Mesenchymal stem cell (in vitro differentiated cells and primary cell): ENCODE measurements around the gene ARF5.
"Not testable (repeated sequence)": the region's sequence is repeated elsewhere in the genome, so short reads cannot be mapped to it uniquely, and the experiment has no call there.

Experiments used
- DNase-seq: peaks from one replicate; pipeline ENCODE4 v3.0.0-alpha.2; 2013
- H2AFZ ChIP-seq: one replicate; pipeline ENCODE4 v1.6.1; 2013; ENCODE audit warnings: low read depth, mild to moderate bottlenecking, control low read depth, inconsistent platforms, low read length, moderate library complexity
- H2AK5ac ChIP-seq: 2 replicates; pipeline ENCODE4 v1.6.1; 2013; ENCODE audit warnings: low read length, moderate library complexity, mild to moderate bottlenecking, inconsistent platforms; ENCODE audit not compliant: severe bottlenecking
- H2BK120ac ChIP-seq: one replicate; pipeline ENCODE4 v1.6.1; 2013; ENCODE audit warnings: low read depth, mild to moderate bottlenecking, inconsistent platforms, low read length, moderate library complexity
- H2BK12ac ChIP-seq, 2 experiments: one replicate each; pipeline ENCODE4 v1.6.1; 2013; ENCODE audit warnings: inconsistent platforms in 2 of 2, low read length in 2 of 2, mild to moderate bottlenecking in 2 of 2, moderate library complexity in 2 of 2, control low read depth in 1 of 2
- H2BK15ac ChIP-seq: one replicate; pipeline ENCODE4 v1.6.1; 2013; ENCODE audit warnings: mild to moderate bottlenecking, low read depth, inconsistent platforms; ENCODE audit not compliant: poor library complexity, severe bottlenecking
- H2BK5ac ChIP-seq: 2 replicates; pipeline ENCODE4 v1.6.1; 2013; ENCODE audit warnings: low read depth, mild to moderate bottlenecking, low read length, control low read depth, inconsistent platforms; ENCODE audit not compliant: poor library complexity, severe bottlenecking
- H3K14ac ChIP-seq, 2 experiments: one replicate each; pipeline ENCODE4 v1.6.1; 2013; ENCODE audit warnings: inconsistent platforms in 2 of 2, low read length in 2 of 2, control low read depth in 1 of 2, mild to moderate bottlenecking in 1 of 2, moderate library complexity in 1 of 2
- H3K18ac ChIP-seq, 2 experiments: one replicate each; pipeline ENCODE4 v1.6.1; 2013; ENCODE audit warnings: inconsistent platforms in 2 of 2, low read length in 2 of 2, control low read depth in 1 of 2, low read depth in 1 of 2, mild to moderate bottlenecking in 1 of 2
- H3K23ac ChIP-seq, 2 experiments: one replicate each; pipeline ENCODE4 v1.6.1; 2013; ENCODE audit warnings: inconsistent platforms in 2 of 2, low read length in 2 of 2, mild to moderate bottlenecking in 2 of 2, moderate library complexity in 2 of 2, control low read depth in 1 of 2
- H3K27ac ChIP-seq: 2 replicates; pipeline ENCODE4 v1.5.1; 2013; ENCODE audit warnings: mild to moderate bottlenecking, moderate library complexity, low read length, control low read depth, inconsistent platforms; ENCODE audit not compliant: poor library complexity, severe bottlenecking
- H3K27me3 ChIP-seq, 2 experiments: 2 replicates each; pipeline versions ENCODE4 v1.6.1 to v1.7.0; 2013; ENCODE audit warnings: low read length in 2 of 2, mild to moderate bottlenecking in 2 of 2, moderate library complexity in 2 of 2, control low read depth in 1 of 2, inconsistent platforms in 1 of 2; ENCODE audit not compliant: control insufficient read depth in 1 of 2, insufficient read depth in 1 of 2
- H3K36me3 ChIP-seq, 2 experiments: 2 replicates each; pipeline versions ENCODE4 v1.6.1 to v1.7.0; 2013; ENCODE audit warnings: low read length in 2 of 2, control low read depth in 1 of 2, inconsistent platforms in 1 of 2, low read depth in 1 of 2, mild to moderate bottlenecking in 1 of 2; ENCODE audit not compliant: insufficient read depth in 2 of 2, control insufficient read depth in 1 of 2
- H3K4ac ChIP-seq, 2 experiments: one replicate each; pipeline ENCODE4 v1.6.1; 2013; ENCODE audit warnings: inconsistent platforms in 2 of 2, low read length in 2 of 2, mild to moderate bottlenecking in 2 of 2, moderate library complexity in 2 of 2, control low read depth in 1 of 2, low read depth in 1 of 2
- H3K4me1 ChIP-seq: 2 replicates; pipeline ENCODE4 v1.6.1; 2013; ENCODE audit warnings: low read depth, low read length, control low read depth; ENCODE audit not compliant: control insufficient read depth, insufficient read depth
- H3K4me2 ChIP-seq: 2 replicates; pipeline ENCODE4 v1.6.1; 2013; ENCODE audit warnings: low read length, mild to moderate bottlenecking, inconsistent platforms; ENCODE audit not compliant: poor library complexity, severe bottlenecking
- H3K4me3 ChIP-seq, 2 experiments: 2 replicates each; pipeline versions ENCODE4 v1.5.1 to v1.7.0; 2013; ENCODE audit warnings: low read length in 2 of 2, mild to moderate bottlenecking in 2 of 2, control low read depth in 1 of 2, low read depth in 1 of 2; ENCODE audit not compliant: insufficient read depth in 1 of 2
- H3K79me1 ChIP-seq: replicated peaks from 2 replicates; pipeline ENCODE4 v1.6.1; 2013; ENCODE audit warnings: mild to moderate bottlenecking, control low read depth, low read length, inconsistent platforms; ENCODE audit not compliant: poor library complexity, severe bottlenecking
- H3K9ac ChIP-seq: 2 replicates; pipeline ENCODE4 v1.7.0; 2013; ENCODE audit warnings: mild to moderate bottlenecking, low read length, moderate library complexity
- H3K9me3 ChIP-seq: 2 replicates; pipeline ENCODE4 v1.7.0; 2013; ENCODE audit warnings: mild to moderate bottlenecking, low read length; ENCODE audit not compliant: control insufficient read depth
- H4K8ac ChIP-seq: one replicate; pipeline ENCODE4 v1.6.1; 2013; ENCODE audit warnings: inconsistent platforms, mild to moderate bottlenecking, low read length, moderate library complexity
- H4K91ac ChIP-seq: one replicate; pipeline ENCODE4 v1.6.1; 2013; ENCODE audit warnings: mild to moderate bottlenecking, low read length, inconsistent platforms
- WGBS: methylation state at CpG from one replicate; pipeline ENCODE4 v1.1.7; 2013; ENCODE audit warnings: mixed read lengths; 5-methylcytosine and 5-hydroxymethylcytosine counted together

The ARF5 gene

GRCh38 chr7:127557803-127558202, 30.4 kb upstream of the ARF5 start:
- peaks cover under 1% of the 10 kb centered on the region for H3K9me3 ChIP-seq
- H3K4me2 ChIP-seq: no peak overlapping the region
- H3K36me3 ChIP-seq: no peaks in the 10 kb centered on the region
- H3K4me3 ChIP-seq: no peak overlapping the region
- no peak overlapping the region for H3K9ac ChIP-seq
- H3K4ac ChIP-seq: no peak overlapping the region
- H2BK120ac ChIP-seq: no peak overlapping the region
- H3K14ac ChIP-seq: no peak overlapping the region
- WGBS: 83% methylated on average over 1 of the region's 2 CpGs
- no peak overlapping the region for H2BK5ac ChIP-seq
- H3K27me3 ChIP-seq: no peaks in the 10 kb centered on the region
- H2BK15ac ChIP-seq: no peak overlapping the region
- no peak overlapping the region for H4K91ac ChIP-seq
- H2BK12ac ChIP-seq: no peak overlapping the region
- H2AFZ ChIP-seq: no peak overlapping the region
- H2AK5ac ChIP-seq: no peak overlapping the region
- H3K79me1 ChIP-seq: no peaks in the 10 kb centered on the region
- H4K8ac ChIP-seq: no peak overlapping the region
- no peak overlapping the region for H3K18ac ChIP-seq
- no peak overlapping the region for H3K23ac ChIP-seq
- no peak overlapping the region for H3K27ac ChIP-seq
- DNase-seq: no peak
- H3K4me1 ChIP-seq: no peaks in the 10 kb centered on the region

GRCh38 chr7:127566242-127566641, 22.0 kb upstream of the ARF5 start:
- Histone ChIP-seq H2AFZ (no peak overlapping the region), H3K18ac (no peak overlapping the region), H3K4me2 (no peak overlapping the region), H2BK5ac (no peak overlapping the region), H3K14ac (no peak overlapping the region), H3K9me3 (peaks cover 10% of the 10 kb centered on the region), H3K23ac (no peak overlapping the region), H3K4me1 (no peaks in the 10 kb centered on the region), H2BK120ac (no peak overlapping the region), H3K4ac (no peak overlapping the region), H3K27ac (no peak overlapping the region), H2BK12ac (no peak overlapping the region), H4K91ac (no peak overlapping the region), H2AK5ac (no peak overlapping the region), H3K9ac (no peak overlapping the region), H3K4me3 (no peak overlapping the region), H3K27me3 (no peaks in the 10 kb centered on the region), H4K8ac (no peak overlapping the region), H2BK15ac (no peak overlapping the region), H3K36me3 (no peaks in the 10 kb centered on the region), H3K79me1 (no peaks in the 10 kb centered on the region)
- no peak for DNase-seq
- WGBS: 91% methylated on average over 2 of the region's 3 CpGs

- H3K14ac ChIP-seq, H3K4me2 ChIP-seq, H3K23ac ChIP-seq, H2BK15ac ChIP-seq, H3K4ac ChIP-seq, H3K18ac ChIP-seq, H2BK12ac ChIP-seq, H3K27me3 ChIP-seq, H3K79me1 ChIP-seq, H2BK5ac ChIP-seq, H4K8ac ChIP-seq, H3K4me1 ChIP-seq, H3K9me3 ChIP-seq, H2AK5ac ChIP-seq, H3K27ac ChIP-seq, H3K36me3 ChIP-seq, H3K4me3 ChIP-seq, H3K9ac ChIP-seq, DNase-seq, H4K91ac ChIP-seq, H2AFZ ChIP-seq, H2BK120ac ChIP-seq: not testable (repeated sequence)
- WGBS: no CpG with 5 or more reads among the region's 3 CpGs
Measured at GRCh38 chr7:127568034-127568433, 20.2 kb upstream of the ARF5 start.

- H4K91ac ChIP-seq: no peak overlapping the region
- H3K9ac ChIP-seq: no peak overlapping the region
- H3K4me1 ChIP-seq: no peaks in the 10 kb centered on the region
- H3K14ac ChIP-seq: no peak overlapping the region
- peak; percentile 60 for DNase-seq
- H3K27ac ChIP-seq: no peak overlapping the region
- H2BK12ac ChIP-seq: no peak overlapping the region
- H2AFZ ChIP-seq: no peak overlapping the region
- no peak overlapping the region for H2BK5ac ChIP-seq
- H3K9me3 ChIP-seq: no peaks in the 10 kb centered on the region
- no peak overlapping the region for H2BK15ac ChIP-seq
- H4K8ac ChIP-seq: no peak overlapping the region
- H3K27me3 ChIP-seq: no peaks in the 10 kb centered on the region
- no peak overlapping the region for H3K18ac ChIP-seq
- WGBS: 73% methylated on average over 3 of the region's 3 CpGs
- no peak overlapping the region for H3K23ac ChIP-seq
- H3K36me3 ChIP-seq: peaks cover 0 to 6% of the 10 kb centered on the region in 2 experiments
- no peak overlapping the region for H3K4me3 ChIP-seq
- H2BK120ac ChIP-seq: no peak overlapping the region
- H3K79me1 ChIP-seq: peaks cover 4% of the 10 kb centered on the region
- no peak overlapping the region for H2AK5ac ChIP-seq
- H3K4me2 ChIP-seq: no peak overlapping the region
- no peak overlapping the region for H3K4ac ChIP-seq
Measured at GRCh38 chr7:127571741-127572505, 16.3 kb upstream of the ARF5 start.
